ENCODE results near the gene CALCOCO2. TPM values are rescaled to one million over a fixed set of nuclear protein-coding genes. Genes with fewer than 3 reads are reported as not detected.

Gene CALCOCO2
- total and polyA plus RNA-seq, 2 of the 13 experiments (the other 11 are each of a cell fraction or from before 2014, with no cell fraction given) = 72.9 to 111 TPM

DNA sequence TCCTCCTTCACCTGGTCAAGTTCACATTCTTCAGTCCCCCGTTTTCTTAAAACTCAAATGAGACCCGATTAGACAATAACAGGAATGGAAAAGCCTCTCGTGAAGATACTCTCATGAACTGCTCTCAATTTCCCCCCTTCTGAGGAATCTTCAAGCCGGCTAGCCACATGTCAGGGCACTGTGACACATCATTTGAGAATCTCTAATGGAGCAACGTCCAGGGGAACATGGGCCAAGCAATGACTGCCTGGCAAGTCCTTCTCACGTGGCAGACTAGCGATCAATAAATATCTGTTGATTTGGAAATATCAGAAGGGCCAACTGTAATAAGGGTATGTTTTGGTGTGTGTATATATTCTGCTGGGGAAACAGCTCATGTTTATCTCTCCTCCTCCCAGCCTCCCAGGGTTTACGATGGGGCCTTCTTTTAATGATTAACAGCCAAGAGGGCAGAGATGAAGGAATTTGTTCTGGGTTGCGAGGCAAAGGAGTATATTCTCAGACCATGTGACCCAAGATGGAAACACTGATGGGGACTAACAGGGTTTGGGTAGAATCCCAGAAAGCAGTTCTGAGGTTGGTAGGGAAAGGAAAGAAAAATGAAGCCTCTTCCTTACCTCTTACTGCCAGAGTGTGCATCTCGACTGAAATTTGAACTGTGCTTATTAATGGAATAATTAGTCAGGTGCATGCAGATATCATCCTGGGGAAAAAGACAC is 35.2 kb upstream of the CALCOCO2 start (continued):
- TF ChIP-seq FOXA1 (IDR thresholded peaks at IDR 0.05) (no peak), FOXA1 (CRISPR knock-in tag; IDR thresholded peaks at IDR 0.05) (peak; percentile 60), ZSCAN22 (CRISPR knock-in tag; IDR thresholded peaks at IDR 0.05) (peak; percentile 31; the same call in 1 of the 2 replicates), NONO (IDR thresholded peaks at IDR 0.05) (no peak), NONO (CRISPR knock-in tag; conservative IDR thresholded peaks at IDR 0.05) (peak; percentile 78), AHR (CRISPR knock-in tag; IDR thresholded peaks at IDR 0.05) (no peak), PBX2 (CRISPR knock-in tag; IDR thresholded peaks at IDR 0.05) (no peak), CBFB (CRISPR knock-in tag; IDR thresholded peaks at IDR 0.05) (no peak; the same call in 1 of the 2 replicates), KDM1A (CRISPR knock-in tag; IDR thresholded peaks at IDR 0.05) (0 out of 2 replicates have a peak, but pooled peaks have one; percentile 10), ZNF776 (CRISPR knock-in tag; IDR thresholded peaks at IDR 0.05) (no peak), REXO4 (CRISPR knock-in tag; IDR thresholded peaks at IDR 0.05; ENCODE audit: borderline replicate concordance) (no peak), TMF1 (CRISPR knock-in tag; IDR thresholded peaks at IDR 0.05; ENCODE audit: low read depth) (no peak), ELF1 (CRISPR knock-in tag; IDR thresholded peaks at IDR 0.05) (no peak), MZF1 (CRISPR knock-in tag; IDR thresholded peaks at IDR 0.05; ENCODE audit: borderline replicate concordance) (no peak), KDM6A (CRISPR knock-in tag; IDR thresholded peaks at IDR 0.05; ENCODE audit: low read depth) (peak; percentile 91), ZNF143 (CRISPR knock-in tag; IDR thresholded peaks at IDR 0.05) (no peak), NFATC3 (CRISPR knock-in tag; IDR thresholded peaks at IDR 0.05) (0 out of 2 replicates have a peak, but pooled peaks have one; percentile 46), ZNF101 (CRISPR knock-in tag; IDR thresholded peaks at IDR 0.05; ENCODE audit: borderline replicate concordance, low read depth) (no peak), MATR3 (CRISPR knock-in tag; IDR thresholded peaks at IDR 0.05) (no peak)
- TF ChIP-seq, protein P1, sequence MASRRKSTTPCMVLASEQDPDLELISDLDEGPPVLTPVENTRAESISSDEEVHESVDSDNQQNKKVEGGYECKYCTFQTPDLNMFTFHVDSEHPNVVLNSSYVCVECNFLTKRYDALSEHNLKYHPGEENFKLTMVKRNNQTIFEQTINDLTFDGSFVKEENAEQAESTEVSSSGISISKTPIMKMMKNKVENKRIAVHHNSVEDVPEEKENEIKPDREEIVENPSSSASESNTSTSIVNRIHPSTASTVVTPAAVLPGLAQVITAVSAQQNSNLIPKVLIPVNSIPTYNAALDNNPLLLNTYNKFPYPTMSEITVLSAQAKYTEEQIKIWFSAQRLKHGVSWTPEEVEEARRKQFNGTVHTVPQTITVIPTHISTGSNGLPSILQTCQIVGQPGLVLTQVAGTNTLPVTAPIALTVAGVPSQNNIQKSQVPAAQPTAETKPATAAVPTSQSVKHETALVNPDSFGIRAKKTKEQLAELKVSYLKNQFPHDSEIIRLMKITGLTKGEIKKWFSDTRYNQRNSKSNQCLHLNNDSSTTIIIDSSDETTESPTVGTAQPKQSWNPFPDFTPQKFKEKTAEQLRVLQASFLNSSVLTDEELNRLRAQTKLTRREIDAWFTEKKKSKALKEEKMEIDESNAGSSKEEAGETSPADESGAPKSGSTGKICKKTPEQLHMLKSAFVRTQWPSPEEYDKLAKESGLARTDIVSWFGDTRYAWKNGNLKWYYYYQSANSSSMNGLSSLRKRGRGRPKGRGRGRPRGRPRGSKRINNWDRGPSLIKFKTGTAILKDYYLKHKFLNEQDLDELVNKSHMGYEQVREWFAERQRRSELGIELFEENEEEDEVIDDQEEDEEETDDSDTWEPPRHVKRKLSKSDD (CRISPR knock-in tag; IDR thresholded peaks at IDR 0.05; ENCODE audit: low read depth) = no peak
- TF ChIP-seq, protein P2, sequence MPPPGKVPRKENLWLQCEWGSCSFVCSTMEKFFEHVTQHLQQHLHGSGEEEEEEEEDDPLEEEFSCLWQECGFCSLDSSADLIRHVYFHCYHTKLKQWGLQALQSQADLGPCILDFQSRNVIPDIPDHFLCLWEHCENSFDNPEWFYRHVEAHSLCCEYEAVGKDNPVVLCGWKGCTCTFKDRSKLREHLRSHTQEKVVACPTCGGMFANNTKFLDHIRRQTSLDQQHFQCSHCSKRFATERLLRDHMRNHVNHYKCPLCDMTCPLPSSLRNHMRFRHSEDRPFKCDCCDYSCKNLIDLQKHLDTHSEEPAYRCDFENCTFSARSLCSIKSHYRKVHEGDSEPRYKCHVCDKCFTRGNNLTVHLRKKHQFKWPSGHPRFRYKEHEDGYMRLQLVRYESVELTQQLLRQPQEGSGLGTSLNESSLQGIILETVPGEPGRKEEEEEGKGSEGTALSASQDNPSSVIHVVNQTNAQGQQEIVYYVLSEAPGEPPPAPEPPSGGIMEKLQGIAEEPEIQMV (CRISPR knock-in tag; IDR thresholded peaks at IDR 0.05; ENCODE audit: low read depth) = 0 out of 2 replicates have a peak, but pooled peaks have one; percentile 35
- TF ChIP-seq, protein P3, sequence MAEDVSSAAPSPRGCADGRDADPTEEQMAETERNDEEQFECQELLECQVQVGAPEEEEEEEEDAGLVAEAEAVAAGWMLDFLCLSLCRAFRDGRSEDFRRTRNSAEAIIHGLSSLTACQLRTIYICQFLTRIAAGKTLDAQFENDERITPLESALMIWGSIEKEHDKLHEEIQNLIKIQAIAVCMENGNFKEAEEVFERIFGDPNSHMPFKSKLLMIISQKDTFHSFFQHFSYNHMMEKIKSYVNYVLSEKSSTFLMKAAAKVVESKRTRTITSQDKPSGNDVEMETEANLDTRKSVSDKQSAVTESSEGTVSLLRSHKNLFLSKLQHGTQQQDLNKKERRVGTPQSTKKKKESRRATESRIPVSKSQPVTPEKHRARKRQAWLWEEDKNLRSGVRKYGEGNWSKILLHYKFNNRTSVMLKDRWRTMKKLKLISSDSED (CRISPR knock-in tag; IDR thresholded peaks at IDR 0.05) = no peak
- TF ChIP-seq, protein P4, sequence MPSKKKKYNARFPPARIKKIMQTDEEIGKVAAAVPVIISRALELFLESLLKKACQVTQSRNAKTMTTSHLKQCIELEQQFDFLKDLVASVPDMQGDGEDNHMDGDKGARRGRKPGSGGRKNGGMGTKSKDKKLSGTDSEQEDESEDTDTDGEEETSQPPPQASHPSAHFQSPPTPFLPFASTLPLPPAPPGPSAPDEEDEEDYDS (CRISPR knock-in tag; IDR thresholded peaks at IDR 0.05) = peak; percentile 65; the same call in 1 of the 2 replicates
